ENCODE data around the gene RCVRN. TPM values are rescaled to one million over a fixed set of nuclear protein-coding genes. Genes with fewer than 3 reads are reported as not detected.

Gene RCVRN
- total RNA-seq (1 to 10 TPM in 1 of 4 donors, under 1 TPM in 3; 0.27 to 1.2 (median 0.46) TPM), polyA plus RNA-seq (under 1 TPM in 1 of 3 donors, not detected in 2; 0.07 TPM)

GRCh38 chr17:9905078-9905415 is at the start of gene RCVRN:
RCVRN (minus strand) TSS chr17:9905271; CDS start chr17:9905180, 91 bp downstream.
- no peak within 1 kb of the TSS for H3K27ac ChIP-seq
- no peaks in the 10 kb centered on the region for H3K36me3 ChIP-seq
- no peak for DNase-seq
- intact Hi-C loops (cut with DNase I) = no loop called here
- no peak within 1 kb of the TSS for H3K4me3 ChIP-seq
- peaks cover 0 to 9% (median 2%) of the 10 kb centered on the region in 4 donors for H3K4me1 ChIP-seq
- TF ChIP-seq POLR2A (IDR thresholded peaks at IDR 0.05) (no peak), POLR2AphosphoS5 (IDR thresholded peaks at IDR 0.05) (no peak), CTCF (IDR thresholded peaks at IDR 0.05) (no peak), EP300 (IDR thresholded peaks at IDR 0.05) (no peak)
- no peaks in the 10 kb centered on the region for H3K9me3 ChIP-seq
- WGBS, 2 donors = 89 to 91% methylated on average over 11 of the region's 11 CpGs
- peaks cover 0 to 12% (median 0%) of the 10 kb centered on the region in 3 donors for H3K27me3 ChIP-seq

GRCh38 chr17:9953492-9953891 is 48.4 kb upstream of the RCVRN start:
- 69 to 83% methylated on average over 10 of the region's 10 CpGs for WGBS, 2 donors
- TF ChIP-seq CTCF (IDR thresholded peaks at IDR 0.05) (no peak), EP300 (IDR thresholded peaks at IDR 0.05) (no peak), POLR2A (IDR thresholded peaks at IDR 0.05) (no peak), POLR2AphosphoS5 (IDR thresholded peaks at IDR 0.05) (no peak)
- intact Hi-C loops (cut with DNase I) = no loop called here

GRCh38 chr17:9951803-9952202 is 46.7 kb upstream of the RCVRN start:
- TF ChIP-seq CTCF (IDR thresholded peaks at IDR 0.05) (no peak), POLR2A (IDR thresholded peaks at IDR 0.05) (no peak), POLR2AphosphoS5 (IDR thresholded peaks at IDR 0.05) (no peak), EP300 (IDR thresholded peaks at IDR 0.05) (no peak)
- Histone ChIP-seq H3K4me1 (no peaks in the 10 kb centered on the region), H3K27ac (no peak overlapping the region), H3K4me3 (no peak overlapping the region), H3K9me3 (no peaks in the 10 kb centered on the region), H3K36me3 (no peaks in the 10 kb centered on the region), H3K27me3 (no peaks in the 10 kb centered on the region)
- no peak for DNase-seq
- intact Hi-C loops (cut with DNase I) = no loop called here
- WGBS, 2 donors = 67 to 84% methylated on average over 5 of the region's 5 CpGs

More at GRCh38 chr17:9953492-9953891, 48.4 kb upstream of the RCVRN start:
- H3K36me3 ChIP-seq = no peaks in the 10 kb centered on the region
- H3K27me3 ChIP-seq = peaks cover 0 to 17% (median 4%) of the 10 kb centered on the region in 3 donors
- DNase-seq = no peak
- H3K27ac ChIP-seq = no peak overlapping the region
- no peaks in the 10 kb centered on the region for H3K9me3 ChIP-seq
- peaks cover 0 to 3% (median under 1%) of the 10 kb centered on the region in 4 donors for H3K4me1 ChIP-seq
- H3K4me3 ChIP-seq = no peak overlapping the region

GRCh38 chr17:9948928-9949327 is 43.9 kb upstream of the RCVRN start:
- Histone ChIP-seq H3K4me1 (no peaks in the 10 kb centered on the region), H3K27ac (peak overlapping the region in 1 of 4 donors; percentile 42), H3K4me3 (no peak overlapping the region), H3K27me3 (no peaks in the 10 kb centered on the region), H3K9me3 (no peaks in the 10 kb centered on the region), H3K36me3 (no peaks in the 10 kb centered on the region)
- 79 to 82% methylated on average over 10 of the region's 10 CpGs for WGBS, 2 donors
- intact Hi-C loops (cut with DNase I) = no loop called here
- TF ChIP-seq POLR2AphosphoS5 (IDR thresholded peaks at IDR 0.05) = no peak
- no peak for TF ChIP-seq EP300 (IDR thresholded peaks at IDR 0.05)
- no peak for TF ChIP-seq POLR2A (IDR thresholded peaks at IDR 0.05)
- TF ChIP-seq CTCF (IDR thresholded peaks at IDR 0.05) = no peak
- no peak for DNase-seq

- 88 to 92% methylated on average over 7 of the region's 7 CpGs for WGBS, 2 donors
- Histone ChIP-seq H3K36me3 (peaks cover 0 to 14% (median 5%) of the 10 kb centered on the region in 4 donors), H3K27me3 (no peaks in the 10 kb centered on the region), H3K4me1 (no peaks in the 10 kb centered on the region), H3K9me3 (no peaks in the 10 kb centered on the region), H3K27ac (no peak overlapping the region), H3K4me3 (no peak overlapping the region)
- TF ChIP-seq EP300 (IDR thresholded peaks at IDR 0.05) (no peak), POLR2A (IDR thresholded peaks at IDR 0.05) (no peak), CTCF (IDR thresholded peaks at IDR 0.05) (no peak), POLR2AphosphoS5 (IDR thresholded peaks at IDR 0.05) (no peak)
- no peak for DNase-seq
- intact Hi-C loops (cut with DNase I) = no loop called here
Measured at GRCh38 chr17:9944704-9945103, 39.6 kb upstream of the RCVRN start.
